ENCODE measurements around the gene MRPL14. TPM values are rescaled to one million over a fixed set of nuclear protein-coding genes. Genes with fewer than 3 reads are reported as not detected.

Gene MRPL14
- total RNA-seq, 1 donor from 2014 or later, result 34.6 TPM

DNA sequence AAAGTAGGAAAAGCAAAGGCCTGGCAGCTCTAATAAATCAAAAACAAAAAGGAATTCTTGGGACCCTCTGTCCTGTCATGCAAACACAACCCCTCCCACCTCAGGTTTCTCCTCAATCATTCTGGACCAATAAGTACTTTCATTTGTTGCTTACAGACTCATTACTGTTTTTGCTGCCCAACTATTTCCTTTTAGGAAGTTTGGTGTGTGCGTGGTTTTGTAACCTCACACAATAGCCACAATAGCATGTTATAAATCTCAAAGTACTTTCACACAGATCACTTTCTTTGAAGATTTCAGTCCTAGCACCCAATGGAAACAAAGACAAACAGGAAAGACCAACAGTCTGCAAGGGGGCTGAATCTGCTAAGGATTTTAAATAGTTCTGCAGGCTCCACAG is 4.5 kb downstream of the MRPL14 start:
- no peak for DNase-seq

DNA sequence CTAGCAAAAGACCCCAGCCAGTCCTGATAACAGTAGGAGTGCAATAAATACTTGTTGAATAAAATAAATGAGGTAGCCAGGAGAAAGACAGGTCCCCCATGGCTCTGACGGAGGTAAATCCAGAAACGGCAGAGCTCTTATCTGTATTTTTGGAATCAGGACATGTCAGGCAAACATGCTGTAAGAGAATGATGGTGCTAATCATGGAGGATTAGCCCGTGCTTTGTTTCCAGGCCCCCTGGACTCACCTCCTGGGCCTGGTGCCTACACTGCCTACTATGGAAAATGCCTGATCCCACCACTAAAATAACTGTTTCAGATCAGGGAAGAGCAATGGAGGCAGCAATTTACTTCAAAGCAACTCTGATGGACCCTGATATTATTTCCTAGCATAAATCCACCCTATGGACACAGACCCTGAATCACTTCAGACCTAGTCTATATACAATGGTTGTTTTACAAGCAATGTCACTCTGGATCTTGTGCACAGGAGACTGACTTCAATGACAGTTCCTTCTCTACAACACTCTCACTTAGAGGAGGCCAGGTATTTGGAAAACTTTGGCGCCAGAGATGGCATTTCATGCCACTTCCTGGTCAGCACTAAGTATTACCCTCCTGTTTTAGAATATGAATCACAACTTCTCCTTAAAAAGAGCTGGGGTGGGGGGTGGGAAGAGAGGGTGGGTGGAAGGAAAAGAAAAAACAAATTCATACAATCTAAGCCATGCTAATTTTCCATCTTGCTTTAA is 6.4 kb downstream of the MRPL14 start:
- DNase-seq, result no peak

DNA sequence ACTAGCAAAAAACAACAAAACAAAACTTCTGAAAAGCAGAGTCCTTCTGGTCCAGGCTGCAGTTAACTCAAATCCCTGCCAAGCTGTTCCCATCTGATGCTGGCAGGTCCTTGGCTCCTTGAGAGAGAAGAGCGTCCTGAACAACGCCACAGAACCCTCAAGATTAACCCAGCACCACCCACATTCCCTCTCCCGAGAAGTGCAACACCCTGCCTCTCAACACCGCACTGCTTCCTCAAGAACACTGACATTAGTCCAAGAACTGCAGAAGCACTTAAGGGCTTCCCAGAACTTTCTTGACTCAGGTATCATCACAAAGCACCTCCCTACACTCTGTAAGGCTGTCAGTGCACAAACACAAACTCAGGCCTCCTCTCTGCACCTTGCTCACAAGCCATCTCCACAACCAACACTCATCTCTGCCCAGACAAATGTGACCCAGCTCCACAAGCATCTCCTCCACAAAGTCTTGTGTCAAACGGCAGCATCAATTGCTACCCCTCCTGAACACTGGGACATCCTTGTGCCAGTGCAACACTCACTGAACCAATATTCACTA is 7.5 kb downstream of the MRPL14 start:
- no peak for DNase-seq

DNA sequence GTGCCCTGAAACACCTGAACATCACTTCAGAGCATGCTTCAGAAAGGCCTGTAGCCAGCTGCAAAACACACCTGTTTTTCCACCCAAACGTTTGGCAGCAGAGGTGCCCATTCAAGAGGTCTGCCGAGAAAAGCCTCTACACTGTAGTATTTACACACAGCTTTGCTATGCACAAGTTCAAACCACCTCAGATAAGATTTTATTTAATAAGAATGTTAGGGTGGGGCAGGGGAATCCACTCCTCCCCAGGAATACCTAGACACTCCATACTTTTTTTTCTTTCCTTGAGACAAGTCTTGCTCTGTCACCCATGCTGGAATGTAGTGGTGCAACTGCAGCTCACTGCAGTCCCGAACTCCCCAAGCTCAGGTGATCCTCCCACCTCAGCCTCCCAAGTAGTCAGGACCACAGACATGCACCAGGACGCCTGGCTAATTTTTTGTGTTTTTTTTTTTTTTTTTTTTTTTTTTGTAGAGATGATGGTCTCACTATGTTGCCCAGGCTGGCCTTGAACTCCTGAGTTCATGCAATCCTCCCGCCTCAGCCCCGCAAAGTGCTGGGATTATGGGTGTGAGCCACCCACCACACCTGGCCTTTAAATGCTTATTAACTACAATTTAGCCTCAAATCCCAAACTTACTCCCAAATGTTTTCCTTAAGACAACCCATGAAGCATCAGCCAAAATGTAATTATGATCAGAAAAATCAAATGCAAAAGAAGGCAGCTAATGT is 9.7 kb downstream of the MRPL14 start:
- no peak for DNase-seq

DNA sequence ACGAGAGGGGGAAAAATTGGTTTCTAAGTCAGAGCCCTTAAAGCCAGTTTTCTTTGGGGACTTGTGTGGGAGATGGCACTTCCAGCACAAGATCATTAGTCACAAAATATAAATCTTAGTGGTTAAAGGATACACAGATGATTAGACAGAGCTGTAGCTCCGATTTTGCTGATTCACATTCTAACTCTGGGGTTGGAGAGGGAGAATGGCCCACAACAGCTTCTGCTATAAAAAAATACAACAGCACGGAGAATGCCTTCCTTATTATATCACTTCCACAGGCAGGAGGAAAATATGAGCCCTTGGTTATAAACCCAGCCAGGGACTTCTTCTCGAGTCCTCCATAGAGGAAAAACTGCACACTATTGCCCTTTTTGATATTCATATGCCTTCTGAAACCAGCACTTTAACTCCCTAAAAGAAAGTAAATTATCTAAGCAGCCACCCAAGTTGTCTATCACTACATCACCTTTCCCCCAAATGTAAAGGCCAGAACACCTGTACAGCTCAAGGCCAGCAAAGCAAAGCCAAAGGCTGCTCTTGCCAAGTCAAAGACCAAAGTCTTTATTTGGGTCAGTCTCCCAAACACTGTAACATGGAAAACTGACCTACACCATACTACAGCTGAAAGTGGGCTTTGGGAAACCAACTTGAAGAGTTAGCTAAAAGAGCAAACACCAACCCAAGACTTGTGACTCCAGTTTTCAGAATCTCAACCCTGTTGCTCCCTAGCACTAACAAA is 10.4 kb downstream of the MRPL14 start:
- DNase-seq, result no peak

DNA sequence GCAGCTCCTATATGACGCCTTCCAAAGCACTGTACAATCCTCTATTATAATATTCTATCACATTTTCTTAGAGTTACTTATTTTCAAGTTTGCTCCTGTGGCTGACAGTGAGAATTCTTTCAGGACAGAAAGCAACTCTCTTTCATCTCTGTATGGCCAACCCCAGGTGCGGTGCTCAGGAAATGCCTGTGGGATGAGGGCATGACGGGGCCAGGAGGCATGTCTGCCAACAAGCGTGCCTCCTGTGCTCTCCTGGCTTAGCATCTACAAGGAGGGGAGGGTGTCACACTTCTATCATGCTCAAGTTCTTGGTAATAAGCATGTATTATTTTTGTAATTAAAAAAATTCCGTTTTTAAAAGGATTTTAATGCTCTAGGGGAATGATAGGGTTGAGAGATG is 11.4 kb downstream of the MRPL14 start:
- no peak for DNase-seq

DNA sequence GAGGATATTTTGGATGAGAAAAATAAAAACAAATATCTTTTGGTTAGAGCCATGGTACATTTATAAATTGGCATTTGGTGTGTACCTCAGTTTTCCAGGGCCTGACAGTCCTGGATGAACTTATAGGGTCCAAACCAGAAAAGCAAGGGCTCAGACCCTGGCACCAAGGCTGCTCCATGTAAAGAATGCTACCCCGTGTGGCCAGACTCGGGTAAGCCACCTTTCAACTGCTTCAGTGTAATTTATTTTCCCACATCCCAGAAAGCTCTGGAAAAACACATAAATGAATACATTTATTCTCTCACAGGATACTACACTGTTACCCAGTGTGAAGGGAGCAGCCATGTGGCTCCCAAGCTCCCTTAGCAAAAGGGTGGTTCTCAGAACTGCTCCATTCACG is 13.8 kb downstream of the MRPL14 start:
- no peak for DNase-seq

DNA sequence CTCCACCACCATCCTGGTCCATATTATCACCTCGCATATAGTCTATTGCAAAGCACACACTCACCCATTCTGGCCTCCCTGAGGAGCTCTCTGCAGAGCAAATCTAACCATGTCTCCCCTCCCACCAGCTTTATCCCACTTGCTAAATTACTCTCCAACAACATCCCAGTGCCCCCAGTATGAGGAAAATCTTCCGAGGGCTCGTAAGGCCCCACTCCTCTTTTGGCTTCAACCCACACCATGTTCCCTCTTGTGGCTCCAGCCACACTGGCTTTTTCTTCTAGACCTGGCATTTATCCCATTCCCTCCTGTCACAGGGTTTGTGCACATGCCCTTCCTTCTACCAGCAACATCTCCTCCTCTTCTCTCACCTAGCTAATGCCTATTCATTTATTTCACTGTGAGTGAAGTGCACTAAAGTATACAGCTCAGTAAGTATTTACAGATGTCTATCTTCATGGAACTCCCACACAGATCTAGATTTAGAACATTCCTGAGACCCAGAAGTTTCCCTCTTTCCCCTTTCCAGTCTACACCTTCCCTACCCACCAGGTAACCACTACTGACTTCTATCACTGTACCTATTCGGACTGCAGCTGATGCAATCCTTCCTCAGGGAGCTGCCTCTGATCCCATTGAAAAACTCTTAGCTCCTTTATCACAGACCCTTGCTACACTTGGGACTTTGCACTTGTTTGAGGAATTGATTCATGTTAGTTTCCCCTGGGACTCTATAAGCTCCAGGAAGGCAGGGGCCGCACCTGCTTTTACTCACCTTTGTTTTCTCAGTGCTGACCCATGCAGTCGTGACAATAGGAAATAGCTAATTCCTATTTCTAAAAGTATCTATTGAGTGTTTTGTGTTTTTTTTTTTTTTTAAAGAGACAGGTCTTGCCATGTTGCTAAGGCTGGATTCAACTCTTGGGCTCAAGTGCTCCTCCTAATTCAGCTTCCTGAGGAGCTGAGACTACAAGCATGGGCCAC is 15.5 kb downstream of the MRPL14 start:
- DNase-seq, result no peak

DNA sequence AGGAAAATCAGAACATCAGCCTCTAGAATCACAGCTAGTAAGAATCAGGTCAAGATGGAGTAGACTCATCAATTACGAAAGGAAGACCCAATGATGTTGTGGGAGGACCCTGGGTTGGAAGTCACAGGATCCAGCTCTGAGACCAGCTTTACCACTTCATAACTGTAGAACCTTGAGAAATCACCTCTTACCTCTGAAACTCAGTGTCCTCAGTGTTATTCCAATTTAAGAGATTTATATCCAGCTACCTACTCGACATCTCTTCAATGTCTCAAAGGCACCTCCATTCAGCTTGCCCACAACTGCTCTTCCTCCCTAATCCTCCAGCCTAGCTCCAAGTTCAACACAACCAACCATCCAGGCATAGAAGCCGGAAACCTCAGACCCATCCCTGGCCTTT is 16.3 kb downstream of the MRPL14 start:
- DNase-seq, result no peak

DNA sequence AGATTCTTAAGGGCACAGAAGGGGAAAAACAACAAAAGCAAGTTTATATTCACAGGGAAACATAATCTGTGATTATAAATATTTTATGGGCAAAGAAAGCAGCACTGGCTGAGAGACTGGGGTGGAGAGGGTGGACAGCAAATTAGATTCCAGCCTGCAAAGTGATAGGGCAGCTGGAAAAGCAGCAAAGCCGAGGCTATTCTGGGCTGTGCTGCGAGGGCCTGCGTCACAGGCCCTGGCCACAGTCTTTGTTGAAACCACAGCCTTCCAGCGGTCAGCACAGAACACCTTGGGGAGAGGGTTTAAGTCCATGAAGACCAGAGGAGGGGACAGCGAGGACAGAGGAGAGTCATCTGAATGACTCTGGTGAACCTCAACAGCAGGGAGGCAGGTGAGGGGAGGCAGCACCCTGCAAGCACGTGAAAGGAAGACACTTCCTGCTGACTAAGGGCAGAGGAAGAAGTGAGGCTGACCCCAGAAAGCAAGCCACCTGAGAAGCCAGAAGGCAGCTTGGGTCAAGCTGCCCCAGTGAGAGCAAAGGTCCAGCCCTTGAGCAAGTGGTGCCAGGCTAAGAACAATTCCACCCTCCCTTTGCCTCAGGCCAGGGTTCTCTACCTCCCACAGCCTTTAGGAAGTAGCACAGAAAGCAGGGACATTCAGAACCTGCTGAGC is 17.1 kb downstream of the MRPL14 start:
- DNase-seq, result no peak

DNA sequence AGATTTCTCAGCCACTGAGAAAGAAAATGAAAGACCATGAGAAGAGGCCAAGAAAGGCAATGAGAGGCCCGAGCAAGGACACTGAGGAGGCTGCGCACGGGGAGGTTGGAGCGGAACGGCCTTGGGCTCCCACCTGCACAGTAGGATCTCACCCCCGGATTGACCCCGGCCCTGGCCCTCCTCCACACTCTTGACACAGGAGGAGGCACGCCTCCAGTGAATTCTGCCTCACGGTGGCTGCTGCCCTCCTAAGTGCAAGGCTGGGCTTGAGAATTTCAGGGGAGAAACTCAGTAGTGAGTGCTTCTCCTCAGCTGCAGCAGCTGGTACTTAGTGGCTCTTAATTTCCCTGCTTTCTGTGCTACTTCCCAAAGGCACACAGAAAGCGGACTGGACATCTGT is 18.0 kb downstream of the MRPL14 start:
- DNase-seq, result no peak

DNA sequence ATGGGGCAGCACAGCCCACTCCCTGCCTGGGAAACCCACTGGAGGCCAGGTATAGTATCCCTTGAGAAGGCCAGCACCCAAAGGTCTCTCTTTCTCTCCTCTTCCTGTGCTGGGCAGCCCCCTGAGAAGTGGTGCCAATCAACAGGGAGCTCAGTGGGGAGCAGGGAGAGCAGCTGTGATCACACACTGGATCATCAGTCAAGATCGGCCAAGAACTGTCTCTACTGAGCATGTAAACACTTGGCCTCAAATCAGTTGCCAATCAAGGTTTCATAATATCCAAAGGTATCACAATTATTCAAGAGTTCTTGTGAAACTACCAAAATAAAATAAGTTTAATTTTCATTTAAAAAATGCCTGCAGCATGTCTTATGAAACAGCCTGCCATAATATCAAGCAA is 18.8 kb downstream of the MRPL14 start:
- no peak for DNase-seq

DNA sequence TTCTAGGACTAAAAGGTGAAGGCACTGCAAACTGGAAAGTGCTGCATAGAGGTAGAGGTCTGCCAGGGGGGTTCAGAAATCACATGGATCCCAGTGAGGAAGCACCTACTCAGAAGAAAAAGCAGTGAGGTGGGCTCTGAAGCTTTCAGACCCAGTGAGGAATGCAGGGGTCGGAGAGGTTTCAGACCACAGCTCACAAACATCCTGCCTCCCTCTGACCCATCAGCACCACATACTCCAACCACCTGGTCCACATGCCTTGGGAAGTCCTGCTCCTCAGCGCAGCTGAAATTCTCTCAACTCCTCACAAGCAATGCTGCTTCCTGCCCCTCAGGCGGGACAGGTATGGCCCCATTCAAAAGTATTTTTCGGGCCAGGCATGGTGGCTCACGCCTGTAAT is 20.2 kb downstream of the MRPL14 start:
- DNase-seq, result no peak

DNA sequence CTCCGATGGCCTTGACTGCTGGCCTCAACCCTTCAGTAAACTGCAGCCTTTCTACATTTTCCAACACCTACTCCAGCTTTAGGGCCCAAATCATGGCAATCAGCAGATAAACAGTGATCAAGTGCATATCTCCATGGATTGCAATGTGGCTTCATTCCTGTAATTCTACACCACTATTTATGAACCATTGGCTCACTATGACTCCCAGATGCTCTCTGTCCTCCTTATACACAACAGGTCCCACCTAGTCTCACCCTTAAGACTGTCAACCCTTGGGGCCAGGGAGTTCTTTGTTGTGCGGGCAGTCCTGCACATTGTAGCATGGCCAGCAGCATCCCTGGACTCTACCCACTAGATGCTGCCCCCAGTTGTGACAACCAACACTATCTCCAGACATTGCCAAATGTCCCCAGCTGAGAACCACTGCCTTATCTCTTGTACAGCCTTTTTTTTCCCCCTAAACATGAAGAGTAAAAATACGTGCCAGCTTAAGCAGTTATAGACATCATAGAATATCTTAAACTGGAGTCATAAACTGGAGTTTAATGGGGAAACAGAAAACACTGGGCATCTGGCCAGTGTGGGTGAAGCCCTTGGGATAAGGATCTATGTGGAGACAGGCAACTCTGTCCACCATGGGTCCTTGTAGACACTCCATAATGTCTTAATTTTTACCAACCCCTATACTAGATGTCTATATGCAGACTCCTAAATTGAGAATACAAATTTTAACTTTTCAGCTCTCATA is 21.1 kb downstream of the MRPL14 start:
- no peak for DNase-seq

DNA sequence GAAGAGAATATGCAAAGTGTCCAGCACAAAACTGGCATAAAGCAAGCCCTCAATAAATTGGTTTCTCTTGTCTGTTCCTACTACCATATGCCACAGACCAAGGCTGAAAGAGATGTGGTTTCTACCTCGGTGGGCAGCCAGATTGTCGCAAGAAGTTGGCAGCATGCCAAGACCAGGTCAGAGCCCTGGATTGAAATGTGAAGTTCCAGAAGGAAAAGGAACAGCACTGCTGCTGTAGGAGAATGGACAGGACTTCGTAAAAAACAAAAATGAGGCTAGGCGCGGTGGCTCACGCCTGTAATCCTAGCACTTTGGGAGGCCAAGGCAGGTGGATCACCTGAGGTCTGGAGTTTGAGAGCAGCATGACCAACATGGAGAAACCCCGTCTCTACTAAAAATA is 22.1 kb downstream of the MRPL14 start:
- no peak for DNase-seq

DNA sequence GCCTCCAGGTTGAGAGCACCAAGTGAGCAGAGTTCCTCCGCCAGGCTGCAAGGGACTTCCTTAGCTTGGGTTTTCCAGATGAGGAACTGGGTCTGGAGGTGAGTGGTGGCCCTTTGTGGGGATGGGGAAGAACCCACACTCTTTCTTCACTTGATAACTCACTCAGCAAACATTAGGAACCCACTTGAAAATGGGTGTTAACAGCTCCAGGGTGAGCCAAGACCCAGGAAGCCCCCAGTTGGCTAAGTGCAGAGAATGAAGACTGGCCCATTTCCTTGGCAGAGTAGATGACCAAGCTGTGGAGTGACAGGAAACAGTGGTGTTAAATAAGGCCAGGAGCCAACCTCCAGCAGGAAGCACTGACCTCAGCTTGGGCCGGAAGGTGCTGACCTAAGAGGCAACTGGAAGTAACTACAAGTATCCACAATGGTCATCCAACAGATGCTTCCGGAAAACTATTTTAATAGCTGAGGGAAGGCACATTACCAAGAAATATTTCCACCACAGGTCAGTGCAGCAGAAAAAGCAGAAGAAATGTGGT is 22.7 kb downstream of the MRPL14 start:
- no peak for DNase-seq

DNA sequence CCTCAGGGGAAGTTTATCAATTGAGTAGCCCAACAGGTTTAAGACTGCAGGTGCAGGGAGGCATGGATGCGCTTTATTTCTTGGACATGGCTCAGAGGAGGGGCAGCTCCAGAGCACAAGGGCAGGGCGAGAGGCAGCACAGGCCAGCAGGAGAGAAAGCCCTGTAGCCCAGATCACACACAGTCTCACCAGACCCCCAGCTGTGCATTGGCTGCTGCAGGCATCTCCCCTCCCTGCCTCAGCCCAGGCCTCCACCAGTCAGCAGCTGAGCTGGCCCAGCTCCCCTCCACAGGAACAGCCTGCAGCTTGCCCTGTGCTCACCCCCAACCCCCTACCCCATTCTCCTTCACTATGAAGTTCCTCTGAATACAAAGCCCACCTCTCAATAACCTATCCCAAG is 24.7 kb downstream of the MRPL14 start:
- DNase-seq, result no peak

DNA sequence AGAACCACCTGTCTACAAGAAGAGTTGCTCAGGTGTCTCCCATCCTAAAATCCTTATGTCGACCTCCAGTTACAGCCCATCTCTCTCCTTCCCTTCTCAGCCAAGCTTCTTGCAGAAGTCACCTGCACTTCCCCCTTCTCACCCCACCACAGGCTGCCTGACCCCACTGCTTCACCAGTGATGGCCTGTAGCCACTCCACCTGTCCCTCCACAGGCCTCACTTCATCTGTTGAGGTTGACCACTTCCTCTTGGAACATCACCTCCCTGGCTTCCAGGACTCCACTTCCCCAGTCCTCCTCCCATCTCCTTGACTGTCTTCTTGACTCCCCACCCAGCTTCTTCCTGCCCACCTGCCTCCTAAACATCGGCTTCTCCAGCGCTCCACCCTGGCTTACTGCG is 25.4 kb downstream of the MRPL14 start:
- no peak for DNase-seq

DNA sequence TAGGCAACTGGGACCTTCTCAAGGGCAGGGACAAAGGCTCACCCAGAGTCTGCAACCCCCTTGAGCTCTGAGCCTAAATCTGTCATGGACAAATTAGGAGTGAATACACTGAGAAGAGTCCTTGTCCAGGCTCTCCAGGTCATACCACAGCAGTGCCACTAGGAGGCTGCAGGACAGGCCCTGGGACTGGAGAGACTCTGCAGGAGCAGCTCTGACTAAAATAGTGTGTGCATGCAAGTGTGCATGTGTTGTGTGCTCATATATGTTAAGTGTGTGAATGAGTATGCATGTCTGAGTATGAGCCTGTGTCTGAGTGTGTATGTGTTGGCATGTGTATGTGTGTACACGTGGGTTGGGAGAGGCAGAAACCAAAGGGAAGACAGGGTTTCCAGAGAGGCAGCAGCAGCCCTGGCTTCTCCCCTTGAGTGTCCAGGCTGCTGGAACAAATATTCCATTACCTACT is 27.1 kb downstream of the MRPL14 start:
- no peak for DNase-seq

DNA sequence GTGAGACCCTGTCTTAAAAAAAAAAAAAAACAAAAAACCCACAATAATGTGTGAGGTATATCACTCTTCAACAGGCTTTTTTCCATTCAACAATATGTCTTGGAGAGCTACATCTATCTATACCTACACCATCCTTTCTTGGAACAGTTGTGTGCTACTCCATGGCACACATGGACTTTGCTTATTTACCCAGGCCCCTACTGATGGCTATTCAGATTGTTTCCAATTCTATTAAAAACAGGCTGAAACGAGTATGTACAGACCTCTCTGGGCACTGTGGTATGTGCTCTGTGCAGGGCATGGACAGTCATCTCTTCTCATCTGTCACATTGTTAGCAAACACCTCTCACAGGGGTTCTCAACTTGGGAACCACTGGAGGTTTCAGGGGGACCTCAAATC is 28.1 kb downstream of the MRPL14 start:
- no peak for DNase-seq
